ENCODE results near the gene H2BK1.

The H2BK1 gene

GRCh38 chr7:151208253-151208862, 1.9 kb downstream of the H2BK1 start:
- TF ChIP-seq, protein P1, sequence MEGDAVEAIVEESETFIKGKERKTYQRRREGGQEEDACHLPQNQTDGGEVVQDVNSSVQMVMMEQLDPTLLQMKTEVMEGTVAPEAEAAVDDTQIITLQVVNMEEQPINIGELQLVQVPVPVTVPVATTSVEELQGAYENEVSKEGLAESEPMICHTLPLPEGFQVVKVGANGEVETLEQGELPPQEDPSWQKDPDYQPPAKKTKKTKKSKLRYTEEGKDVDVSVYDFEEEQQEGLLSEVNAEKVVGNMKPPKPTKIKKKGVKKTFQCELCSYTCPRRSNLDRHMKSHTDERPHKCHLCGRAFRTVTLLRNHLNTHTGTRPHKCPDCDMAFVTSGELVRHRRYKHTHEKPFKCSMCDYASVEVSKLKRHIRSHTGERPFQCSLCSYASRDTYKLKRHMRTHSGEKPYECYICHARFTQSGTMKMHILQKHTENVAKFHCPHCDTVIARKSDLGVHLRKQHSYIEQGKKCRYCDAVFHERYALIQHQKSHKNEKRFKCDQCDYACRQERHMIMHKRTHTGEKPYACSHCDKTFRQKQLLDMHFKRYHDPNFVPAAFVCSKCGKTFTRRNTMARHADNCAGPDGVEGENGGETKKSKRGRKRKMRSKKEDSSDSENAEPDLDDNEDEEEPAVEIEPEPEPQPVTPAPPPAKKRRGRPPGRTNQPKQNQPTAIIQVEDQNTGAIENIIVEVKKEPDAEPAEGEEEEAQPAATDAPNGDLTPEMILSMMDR (IDR thresholded peaks at IDR 0.05; ENCODE audit: low read depth, low read length, missing control alignments): no peak
- DNase-seq (ENCODE audit: extremely low read depth, low read depth): no peak
- no peak overlapping the region for H3K4me3 ChIP-seq (replicated peaks; ENCODE audit: low read depth, low read length)

GRCh38 chr7:151207804-151208203, 2.5 kb downstream of the H2BK1 start:
- TF ChIP-seq, protein P1 (IDR thresholded peaks at IDR 0.05; ENCODE audit: low read depth, low read length, missing control alignments): no peak
- no peak for DNase-seq (ENCODE audit: extremely low read depth, low read depth)

DNA sequence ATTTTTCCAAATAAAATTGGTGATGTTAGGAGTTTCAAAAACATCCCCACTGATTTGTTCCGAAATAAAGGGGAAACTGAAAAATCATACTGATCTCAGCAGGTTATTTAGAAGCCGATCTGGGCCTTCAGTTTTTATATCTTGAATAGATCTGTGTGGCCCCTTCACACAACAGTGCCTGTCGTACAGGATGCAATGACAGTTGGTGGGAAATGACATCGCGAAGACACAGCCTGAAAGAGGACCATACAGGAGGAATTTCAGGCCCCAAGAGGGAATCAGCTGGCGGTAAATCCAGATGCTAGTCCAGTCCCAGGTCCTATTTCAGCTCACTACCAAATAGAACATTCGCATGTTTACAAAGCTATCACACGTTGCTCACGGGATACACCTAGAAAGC, 3.0 kb downstream of the H2BK1 start:
- TF ChIP-seq, protein P1 (IDR thresholded peaks at IDR 0.05; ENCODE audit: low read depth, low read length, missing control alignments): no peak
- H3K4me3 ChIP-seq (replicated peaks; ENCODE audit: low read depth, low read length): no peak overlapping the region
- no peak for DNase-seq (ENCODE audit: extremely low read depth, low read depth)

More at GRCh38 chr7:151207804-151208203, 2.5 kb downstream of the H2BK1 start:
- H3K4me3 ChIP-seq (replicated peaks; ENCODE audit: low read depth, low read length): no peak overlapping the region

DNA sequence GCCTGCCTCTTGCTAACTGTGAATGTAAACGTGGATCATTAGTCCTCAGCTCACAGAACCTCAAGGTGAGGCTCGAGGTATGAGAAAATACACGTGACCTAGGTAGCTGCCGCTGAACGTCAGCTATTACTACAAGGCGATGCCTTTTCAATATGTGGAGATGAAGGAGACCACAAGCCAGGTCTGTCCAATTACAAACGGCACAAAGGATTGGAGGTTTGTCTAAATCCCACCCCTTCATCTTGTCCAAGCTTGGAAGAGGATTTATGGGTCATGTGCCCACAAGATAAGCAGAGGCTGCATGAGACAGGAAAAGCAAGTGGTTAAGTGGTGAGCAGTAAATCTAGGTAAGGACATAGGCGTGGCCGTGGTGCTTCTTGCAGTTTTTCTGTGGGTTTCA, 3.4 kb downstream of the H2BK1 start:
- DNase-seq (ENCODE audit: extremely low read depth, low read depth): no peak
- TF ChIP-seq, protein P1 (IDR thresholded peaks at IDR 0.05; ENCODE audit: low read depth, low read length, missing control alignments): no peak
- no peak overlapping the region for H3K4me3 ChIP-seq (replicated peaks; ENCODE audit: low read depth, low read length)

DNA sequence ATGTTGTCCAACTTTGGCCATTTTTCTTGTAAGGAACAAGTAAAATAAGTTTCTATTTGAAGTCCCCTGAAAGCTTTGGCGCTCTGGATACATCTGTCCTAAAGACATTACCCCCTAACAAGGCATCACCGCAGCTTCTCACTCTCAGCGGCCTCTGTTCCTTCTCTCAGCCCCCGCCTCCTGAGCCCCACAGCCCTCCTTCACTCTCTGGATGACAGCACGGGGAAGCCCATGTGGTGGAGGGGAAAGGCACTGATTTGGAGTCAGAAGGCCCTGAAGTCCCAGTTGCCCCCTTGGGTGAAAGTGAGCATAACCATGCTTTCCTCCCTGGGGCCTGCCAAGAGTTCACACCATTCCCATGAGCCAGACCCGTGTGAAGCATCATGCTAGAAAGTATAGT, 4.6 kb downstream of the H2BK1 start:
- DNase-seq (ENCODE audit: extremely low read depth, low read depth): no peak
- TF ChIP-seq, protein P1 (IDR thresholded peaks at IDR 0.05; ENCODE audit: low read depth, low read length, missing control alignments): no peak
- H3K4me3 ChIP-seq (replicated peaks; ENCODE audit: low read depth, low read length): no peak overlapping the region

DNA sequence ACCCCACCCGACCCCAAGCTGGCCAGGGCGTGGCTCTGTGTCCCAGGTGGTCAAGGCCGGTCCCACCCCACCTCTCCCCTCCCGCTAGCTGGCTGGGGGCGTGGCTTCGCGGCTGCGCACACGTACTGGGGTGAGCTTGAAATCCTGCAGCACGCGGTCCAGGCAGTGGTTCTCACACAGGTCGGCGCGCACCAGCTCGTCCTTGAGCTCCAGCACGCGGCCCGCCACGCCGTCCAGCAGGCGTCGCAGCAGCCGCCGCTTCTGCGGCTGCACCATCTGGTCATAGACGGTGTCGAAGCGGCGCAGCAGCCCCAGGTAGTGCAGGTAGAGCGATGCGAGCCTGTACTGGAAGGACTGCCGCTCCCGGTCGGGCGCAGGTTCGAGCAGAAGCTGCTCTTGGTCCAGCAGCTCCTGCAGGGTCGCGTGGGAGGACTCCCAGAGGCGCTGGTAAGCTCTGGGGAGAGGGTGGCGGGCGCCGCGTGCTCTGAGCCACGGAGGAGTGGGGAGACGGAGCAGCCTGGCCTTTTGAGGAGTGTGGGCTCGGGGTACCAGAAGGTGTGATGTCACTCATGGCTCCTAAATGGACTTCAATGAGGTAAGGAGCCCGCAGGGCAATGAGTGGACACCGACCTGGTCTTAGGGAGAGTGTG, 5.8 kb downstream of the H2BK1 start:
- TF ChIP-seq, protein P1 (IDR thresholded peaks at IDR 0.05; ENCODE audit: low read depth, low read length, missing control alignments): no peak
- no peak overlapping the region for H3K4me3 ChIP-seq (replicated peaks; ENCODE audit: low read depth, low read length)
- no peak for DNase-seq (ENCODE audit: extremely low read depth, low read depth)

All from HFF-Myc (cell line).